GM19468 (cell line): ENCODE results near the gene PGM1.

Source experiments
- ATAC-seq: cut with Tn5 transposase; IDR thresholded peaks from one replicate; pipeline ENCODE4 v1.9.1; 2021; ENCODE audit warnings: mild to moderate bottlenecking, moderate library complexity, moderate number of reproducible peaks; ENCODE audit not compliant: unreplicated experiment; ENCODE audit errors: extremely low read depth

PGM1 gene

DNA sequence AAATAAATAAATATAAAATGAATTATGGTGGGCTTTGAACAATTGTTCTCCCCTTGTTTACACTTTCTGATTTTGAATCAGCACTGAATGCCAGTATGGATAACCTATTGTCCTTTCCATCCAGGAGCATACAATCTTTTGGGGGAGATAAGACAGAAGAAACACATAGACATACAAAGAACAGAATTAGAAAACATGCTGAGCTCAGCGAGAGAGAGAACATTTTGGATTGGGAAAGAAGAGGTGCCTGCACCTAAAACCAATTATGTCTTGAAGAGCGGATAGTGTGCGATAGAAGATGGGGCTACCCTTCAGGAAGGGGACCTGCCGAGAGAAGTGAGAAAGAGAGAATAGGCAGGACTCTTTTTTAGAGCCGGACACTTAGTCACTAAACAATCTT lies 6.6 kb downstream of the PGM1 start:
- no peak for ATAC-seq

DNA sequence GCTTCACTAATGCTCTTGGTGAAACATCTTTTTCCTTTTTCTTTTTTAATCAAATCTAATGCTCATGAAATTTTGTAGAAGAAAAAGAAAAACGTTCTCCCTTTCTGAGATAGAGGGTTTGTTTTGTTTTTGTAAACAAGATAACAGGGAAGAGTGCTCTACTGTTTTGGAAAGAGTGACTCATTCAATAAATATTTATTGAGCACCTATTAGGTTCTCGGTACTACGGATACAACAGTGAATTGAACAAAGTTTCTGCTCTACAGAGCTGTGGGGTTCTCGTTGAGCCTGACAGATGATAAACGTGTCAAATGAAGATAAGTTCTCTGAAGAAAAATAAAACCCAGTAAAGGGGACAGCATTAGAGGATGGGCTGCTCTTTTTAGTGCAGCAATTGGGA lies 7.0 kb downstream of the PGM1 start:
- ATAC-seq: no peak

DNA sequence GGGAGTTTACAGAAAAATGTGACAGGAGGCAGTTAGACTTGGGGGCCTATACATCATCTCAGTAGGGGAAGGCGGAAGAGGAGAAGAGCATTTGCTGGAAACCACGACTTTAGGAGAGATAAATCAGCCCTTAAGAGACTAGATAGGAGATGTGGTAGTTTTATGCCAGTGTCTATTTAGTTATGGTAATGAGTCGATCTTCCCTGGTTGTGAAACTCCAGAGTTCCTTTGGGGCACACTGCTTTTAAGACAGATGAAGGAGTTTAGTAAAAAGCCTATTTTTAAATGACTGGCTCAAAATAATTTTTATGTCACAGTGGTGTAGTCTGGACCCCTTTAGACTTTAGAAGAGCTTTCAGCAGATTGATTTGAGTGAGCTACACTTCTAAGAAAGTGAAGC lies 7.8 kb downstream of the PGM1 start:
- no peak for ATAC-seq

DNA sequence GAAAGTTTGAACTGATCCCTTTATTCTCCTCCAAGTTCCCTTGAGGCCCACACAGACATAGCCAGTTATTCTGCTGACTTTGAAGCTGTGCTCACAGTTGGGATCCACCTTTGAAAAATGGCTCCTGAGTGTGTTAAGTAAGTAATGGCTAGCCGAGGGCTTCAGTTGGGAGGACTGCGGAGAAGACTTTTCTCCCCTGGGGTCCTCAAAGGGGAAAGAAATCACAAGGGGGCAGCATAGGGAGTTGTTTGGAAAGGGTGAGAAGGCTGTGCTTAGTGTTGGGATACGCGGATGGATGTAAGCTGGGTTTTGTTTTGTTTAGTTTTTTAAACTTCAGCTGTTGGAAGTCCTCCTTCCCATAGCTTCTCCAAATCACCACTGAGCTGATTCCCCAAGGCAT lies 8.3 kb downstream of the PGM1 start:
- ATAC-seq: no peak

DNA sequence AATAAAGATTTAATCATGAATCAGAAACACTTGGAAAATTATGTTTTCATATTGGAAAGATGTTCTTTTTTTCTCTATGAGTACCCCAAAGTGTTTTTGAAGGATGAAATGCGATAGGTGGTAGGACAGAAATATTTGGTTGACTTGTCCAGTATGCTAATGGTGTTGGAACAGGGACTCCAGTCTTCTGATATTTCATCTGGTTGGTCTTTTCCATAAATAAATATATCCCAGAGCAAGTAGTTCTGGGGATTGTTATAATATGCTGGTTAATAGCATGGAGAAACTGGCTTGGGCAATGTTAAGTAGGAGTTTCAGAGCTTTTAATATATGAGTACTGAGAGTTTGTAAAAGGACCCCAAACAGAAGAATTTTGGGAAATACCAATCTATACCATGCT lies 8.7 kb downstream of the PGM1 start:
- ATAC-seq: no peak

DNA sequence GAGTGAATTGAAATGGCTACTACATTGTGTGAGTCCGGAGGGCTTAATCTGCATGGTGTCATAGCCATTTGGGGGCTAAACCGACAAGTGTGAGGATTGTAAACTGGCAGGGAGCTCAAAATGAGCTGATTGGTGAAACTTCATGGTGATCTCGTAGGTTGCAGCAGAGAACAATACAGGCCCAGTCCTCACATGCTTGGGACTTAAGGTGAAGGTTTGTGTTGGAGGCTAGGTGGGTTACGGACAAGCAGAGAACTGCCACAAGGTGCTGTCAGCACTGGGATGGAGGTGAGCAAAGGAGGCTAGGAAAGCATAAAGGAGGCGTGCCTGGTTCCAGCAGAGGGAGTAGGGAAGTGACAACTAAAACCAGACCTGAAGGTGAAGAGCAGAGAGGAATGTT lies 9.4 kb downstream of the PGM1 start:
- no peak for ATAC-seq

DNA sequence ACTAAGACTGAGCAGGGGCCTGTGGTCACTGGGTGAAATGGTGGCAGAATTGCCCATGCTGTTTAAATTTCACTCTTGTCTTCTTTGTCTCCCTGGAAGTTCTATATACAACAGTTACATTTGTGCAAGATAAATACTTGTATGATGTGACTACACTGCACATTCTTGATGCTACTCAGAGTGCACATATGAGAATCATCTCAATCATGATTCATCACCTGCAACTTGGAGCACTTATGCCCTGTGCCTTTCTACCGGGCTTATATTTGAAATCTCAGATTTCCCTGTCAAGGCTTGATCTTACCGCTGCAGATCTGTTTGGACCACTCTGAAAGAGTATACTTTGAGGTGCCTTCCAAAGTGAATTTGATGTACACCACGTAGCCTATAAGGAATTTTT lies 10.6 kb downstream of the PGM1 start:
- ATAC-seq: no peak

DNA sequence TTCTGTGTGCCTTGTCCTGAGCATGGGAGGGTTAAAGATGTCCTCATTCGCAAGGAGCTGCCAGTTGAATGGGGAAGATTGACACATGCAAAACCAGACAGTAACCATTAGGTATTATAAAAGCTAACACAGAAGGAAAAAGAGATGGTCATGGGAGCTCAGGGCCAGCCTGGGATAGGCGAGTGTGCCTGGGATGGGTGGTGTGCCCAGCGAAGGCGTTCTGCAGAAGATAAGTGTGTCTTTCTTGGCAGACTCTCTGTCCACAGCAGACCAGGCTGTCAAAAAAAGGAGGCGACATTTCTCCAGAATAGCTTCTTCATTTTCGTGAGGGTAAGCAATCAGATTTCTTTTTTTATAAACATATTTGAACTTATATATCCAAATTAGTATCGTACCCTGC lies 14.1 kb downstream of the PGM1 start:
- ATAC-seq: no peak

DNA sequence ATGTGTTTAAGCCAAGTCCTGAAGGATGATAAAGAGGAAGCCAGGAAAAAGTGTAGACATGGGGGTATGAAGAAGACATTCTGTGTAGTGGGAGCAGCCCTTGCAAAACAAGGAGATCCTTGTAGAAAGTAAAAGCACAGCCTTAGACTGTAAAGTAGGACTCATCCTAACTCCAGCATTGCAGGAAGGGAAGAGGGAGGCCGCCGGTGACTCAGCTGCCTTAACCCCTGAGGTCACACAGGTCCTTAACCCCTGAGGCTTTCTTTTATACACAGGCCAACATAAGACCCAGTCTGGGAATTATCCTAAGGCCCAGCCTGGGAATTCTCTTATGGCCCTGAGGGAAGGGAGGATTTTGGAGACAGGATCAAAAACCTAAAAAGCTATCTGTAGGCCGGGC lies 18.0 kb downstream of the PGM1 start:
- no peak for ATAC-seq

DNA sequence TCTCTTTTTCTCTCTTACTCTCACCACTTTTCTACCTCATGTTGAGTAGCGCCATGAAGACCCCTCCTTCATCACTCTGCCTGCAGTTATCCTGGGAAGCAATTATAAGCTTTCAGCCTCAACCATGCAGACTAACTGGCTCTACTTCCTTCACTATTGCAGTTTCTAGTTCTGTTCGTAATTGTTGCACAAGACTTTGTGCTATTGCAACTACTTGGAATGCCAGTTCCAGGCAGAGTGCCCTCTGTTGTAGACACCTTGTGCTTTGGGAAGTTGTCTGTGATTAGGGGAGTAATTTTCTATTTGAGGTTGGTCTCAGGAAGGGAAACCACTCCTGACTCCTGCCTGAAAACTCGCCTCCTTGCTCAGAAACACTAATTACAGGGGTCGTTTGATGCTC lies 19.4 kb downstream of the PGM1 start:
- ATAC-seq: no peak

DNA sequence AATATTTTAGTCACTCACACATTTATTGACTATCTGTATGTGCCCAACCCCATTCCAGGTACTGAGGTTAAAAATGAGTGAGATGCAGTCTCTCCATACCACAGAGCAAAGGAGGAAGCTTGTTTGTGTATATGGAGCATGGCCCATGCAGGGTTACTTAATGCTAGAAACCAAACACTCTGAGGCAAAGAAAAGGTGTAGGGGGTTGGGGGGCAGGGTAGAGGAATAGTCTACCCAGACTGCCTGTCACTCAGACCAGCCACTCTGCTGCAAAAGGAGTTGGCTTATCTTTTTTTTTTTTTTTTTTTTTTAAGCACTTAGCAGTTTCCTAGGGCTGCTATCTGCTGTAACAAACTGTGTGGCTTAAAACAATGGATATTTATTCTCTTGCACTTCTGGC lies 19.8 kb downstream of the PGM1 start:
- no peak for ATAC-seq

DNA sequence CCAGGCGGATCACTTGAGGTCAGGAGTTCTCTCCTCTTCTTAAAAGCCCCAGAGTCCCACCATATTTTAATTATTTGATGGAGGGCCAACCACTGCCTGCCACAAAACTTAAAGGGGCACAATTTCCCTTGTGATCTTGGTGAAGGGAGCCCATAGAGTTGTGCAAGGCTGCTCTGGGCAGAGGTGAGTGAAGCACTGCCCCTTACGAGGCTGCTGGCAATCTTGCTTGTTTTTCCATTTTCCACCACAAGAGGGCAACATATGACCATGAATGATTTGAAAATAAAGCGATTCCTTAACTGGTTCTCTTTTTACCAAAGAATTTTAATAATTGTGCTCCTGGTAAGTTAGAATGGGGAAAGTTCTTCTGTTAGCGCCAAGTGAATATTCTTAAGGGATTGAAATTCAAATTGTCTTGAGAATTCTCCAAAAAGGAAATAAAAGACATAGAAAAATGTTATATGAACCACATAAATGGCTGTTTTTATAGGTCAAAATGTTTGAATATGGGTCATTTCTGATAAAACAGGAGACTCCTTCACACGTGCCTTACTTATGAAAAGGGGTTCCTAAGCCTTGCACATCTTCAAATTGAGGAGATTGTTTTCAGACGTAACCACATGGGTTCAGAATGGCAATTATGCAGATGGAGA lies 22.7 kb downstream of the PGM1 start:
- ATAC-seq: no peak

DNA sequence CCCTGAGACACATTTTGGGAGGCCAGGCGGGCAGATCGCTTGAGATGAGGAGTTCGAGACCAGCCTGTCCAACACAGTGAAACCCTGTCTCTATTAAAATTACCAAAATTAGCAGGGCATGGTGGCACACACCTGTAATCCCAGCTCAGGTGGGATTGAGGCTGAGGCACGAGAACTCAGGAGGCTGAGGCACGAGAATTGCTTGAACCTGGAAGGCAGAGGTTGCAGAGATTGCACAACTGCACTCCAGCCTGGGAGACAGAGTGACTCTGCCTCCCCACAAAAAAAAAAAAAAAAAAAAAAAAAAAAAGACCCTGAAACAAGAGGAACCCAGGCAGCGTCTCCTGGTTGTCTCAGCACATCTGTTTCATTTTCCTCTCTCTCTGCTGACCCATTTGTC lies 24.2 kb downstream of the PGM1 start:
- no peak for ATAC-seq

DNA sequence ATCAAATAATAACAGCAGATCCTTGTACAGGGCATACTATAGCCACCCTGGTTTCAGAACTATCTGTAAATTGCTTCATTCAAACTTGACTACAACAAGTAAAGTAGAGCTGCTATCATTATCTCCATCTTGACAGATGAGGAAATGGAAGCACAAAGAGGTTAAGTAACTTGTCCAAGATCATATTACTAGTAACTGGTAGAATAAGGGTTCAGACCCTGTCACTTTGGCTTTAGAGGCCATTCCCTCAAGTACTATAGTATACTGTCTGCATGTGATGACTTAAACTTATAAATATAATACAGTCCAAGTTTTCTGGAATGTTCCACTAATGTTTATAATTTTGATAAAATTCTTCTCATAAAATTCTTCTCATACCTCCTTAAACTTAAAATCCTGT lies 24.8 kb downstream of the PGM1 start:
- ATAC-seq: no peak

DNA sequence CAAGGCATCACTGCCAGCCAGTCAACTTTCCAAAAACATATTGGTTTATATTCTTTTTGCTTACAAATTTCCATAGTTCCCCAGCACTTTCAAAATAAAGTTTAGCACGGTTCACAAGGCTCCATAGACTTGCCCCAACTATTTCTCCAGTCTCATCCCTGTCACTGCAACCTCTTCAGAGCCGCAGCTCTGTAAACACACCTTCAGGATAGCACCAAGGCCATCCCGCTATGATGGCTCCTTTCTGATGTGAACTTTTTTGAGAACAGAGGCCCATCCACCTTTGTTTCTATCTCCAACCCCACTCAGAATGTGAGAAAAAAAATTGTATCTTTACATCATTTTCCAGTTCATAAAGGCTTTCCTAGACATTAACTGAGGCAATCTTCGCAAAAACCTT lies 26.3 kb downstream of the PGM1 start:
- ATAC-seq: no peak

DNA sequence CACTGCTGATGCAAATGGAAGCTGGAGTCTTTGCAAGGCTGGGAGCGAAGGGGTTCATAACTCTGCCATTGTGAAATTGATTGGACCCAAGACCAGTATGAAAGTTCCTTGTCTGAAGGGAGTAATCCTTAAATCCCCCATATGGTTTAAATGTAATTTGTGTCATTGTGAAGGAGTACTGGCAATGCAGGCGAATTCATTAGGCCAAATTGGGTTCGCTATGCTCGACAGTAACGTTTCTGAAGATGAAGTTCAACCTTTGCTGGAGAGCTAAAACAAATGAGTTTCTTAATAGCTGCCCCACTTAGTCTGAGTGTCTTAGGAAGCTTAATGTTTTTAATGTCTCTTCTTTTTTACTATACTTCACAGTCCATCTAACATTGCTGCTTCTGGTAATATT lies 27.5 kb downstream of the PGM1 start:
- no peak for ATAC-seq

DNA sequence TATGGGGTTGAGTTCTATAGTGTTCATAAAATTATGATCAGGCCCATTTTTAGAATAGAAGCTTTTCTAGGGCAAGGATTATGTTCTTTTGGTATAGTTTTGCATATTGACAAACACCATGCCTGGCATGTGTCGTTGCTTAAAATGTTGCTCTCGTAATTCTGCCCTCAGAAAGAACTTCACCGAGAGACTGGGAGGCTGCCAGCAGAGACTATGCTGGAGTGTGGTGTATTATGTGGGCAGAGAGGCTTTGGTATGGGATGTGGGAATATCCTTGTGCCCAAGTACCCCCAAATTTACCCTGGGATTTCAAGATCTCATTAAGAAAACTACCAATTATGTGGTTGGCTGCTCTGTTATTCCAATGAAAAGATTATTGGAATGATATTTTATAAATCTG lies 27.9 kb downstream of the PGM1 start:
- ATAC-seq: no peak

DNA sequence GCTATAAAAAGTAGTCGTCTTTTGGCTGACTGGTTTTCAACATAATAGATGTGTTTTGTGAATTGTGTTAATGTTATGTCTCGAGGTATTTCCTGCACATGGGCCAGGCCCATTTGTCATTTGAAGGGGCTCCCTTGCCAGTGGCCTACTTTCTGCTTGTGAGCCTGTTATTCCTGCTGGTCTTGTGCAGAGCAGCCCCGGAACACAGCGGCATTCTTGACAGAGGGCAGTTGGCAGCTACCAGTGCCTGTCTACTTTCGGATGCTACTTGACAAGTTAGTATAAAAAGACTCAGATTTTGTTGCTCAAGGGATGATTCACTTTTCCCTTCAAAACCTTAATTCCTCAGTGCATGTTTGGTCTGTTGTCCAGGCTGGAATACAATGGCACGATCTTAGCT lies 28.5 kb downstream of the PGM1 start:
- no peak for ATAC-seq

DNA sequence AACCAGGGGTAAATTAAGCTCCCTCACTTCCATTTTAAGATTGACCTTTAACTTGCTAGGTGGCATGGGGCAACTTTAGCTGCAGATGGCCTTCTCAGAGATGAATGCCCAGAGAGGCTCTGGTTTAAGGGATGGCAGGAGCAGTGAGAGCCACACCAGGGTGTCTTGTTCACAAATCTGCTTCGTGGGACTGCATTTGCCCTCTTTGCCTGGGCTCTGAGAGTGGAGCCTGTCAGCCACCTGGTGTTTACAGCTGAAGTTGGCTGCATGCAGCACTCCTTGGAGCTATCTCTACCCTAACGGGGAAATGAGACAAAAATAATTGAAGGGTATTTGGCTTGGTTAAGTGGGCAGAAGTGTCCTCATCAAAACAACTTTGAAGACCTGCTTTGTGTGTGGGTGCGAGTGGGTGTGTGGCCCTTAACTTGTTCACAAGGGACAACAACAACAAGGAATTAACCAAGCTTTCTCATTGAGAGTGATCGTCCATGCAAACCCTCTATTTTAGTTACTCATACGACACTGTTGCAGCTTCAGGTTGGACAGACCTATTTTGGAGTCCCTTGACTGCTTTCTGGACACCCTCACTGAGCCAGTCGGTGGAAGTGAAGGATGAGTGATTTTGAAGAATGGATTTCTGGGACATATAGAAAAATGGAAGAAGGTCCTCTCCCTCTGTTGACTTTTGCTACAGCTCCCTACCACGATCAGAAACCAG lies 29.8 kb downstream of the PGM1 start:
- ATAC-seq: no peak

DNA sequence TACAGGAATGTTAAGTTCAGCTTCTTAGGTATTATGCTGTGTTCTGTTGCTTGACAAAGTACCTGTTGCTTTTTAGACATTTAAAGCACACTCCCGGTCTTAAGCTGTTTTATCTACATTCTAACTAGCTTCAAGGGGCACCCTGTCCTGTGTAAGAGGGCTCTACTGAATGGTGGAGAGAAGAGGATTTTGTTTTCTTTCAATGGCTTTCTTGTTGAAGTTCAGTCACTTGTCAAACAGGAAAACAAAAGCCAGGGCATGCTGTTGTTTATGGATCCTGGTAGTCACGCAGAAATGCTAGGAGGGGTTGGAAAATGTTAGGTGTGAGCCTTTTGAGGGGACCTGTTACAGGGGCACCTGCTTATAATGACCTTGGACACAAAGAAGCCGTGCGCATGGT lies 30.7 kb downstream of the PGM1 start:
- no peak for ATAC-seq

DNA sequence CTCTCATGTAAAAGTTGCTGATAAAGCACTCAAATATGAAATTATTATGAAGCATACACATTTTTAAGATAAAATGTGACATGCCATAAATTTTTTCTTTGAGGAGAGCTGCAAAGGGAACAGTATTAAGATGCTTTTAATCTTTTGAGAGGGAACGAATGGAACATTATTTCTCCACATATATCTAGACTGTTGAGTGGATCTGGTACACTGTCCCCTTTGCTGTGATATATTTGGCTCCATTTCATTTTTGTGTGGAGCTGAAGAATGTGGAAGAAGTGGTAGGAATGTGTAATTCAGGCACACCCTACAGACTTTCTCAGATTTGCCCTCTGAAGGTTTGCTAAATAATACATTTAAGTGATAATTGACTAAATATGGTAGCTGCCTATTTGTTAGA lies 31.7 kb downstream of the PGM1 start:
- no peak for ATAC-seq

DNA sequence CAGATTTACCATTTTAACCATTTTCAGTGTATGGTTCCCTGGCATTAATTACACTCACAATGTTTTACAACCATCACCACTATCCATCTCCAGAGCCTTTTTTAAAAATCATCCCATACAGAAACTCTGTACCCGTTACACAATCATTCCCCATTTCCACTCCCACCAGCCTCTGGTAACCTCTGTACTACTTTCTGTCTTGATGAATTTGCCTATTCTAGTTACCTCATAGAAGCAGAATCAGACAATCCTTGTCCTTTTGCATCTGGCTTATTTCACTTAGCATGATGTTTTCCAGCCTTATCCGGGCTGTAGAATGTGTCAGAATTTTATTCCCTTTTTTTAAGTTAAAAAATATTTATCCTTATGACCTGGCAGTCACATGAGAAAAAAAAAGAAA lies 33.0 kb downstream of the PGM1 start:
- ATAC-seq: no peak
